NCI-H524 treated with DMSO at 0.1 percent for 48 hours (cell line): ENCODE measurements around the gene CAPSL.
"Not testable (repeated sequence)": the region's sequence is repeated elsewhere in the genome, so short reads cannot be mapped to it uniquely, and the experiment has no call there.

Source experiments
- DNase-seq: peaks from one replicate; lab custom pipeline; 2025; lab: John Stamatoyannopoulos, UW

Gene CAPSL

GRCh38 chr5:35876454-35876853 is 62.0 kb downstream of the CAPSL start:
- no peak for DNase-seq

DNA sequence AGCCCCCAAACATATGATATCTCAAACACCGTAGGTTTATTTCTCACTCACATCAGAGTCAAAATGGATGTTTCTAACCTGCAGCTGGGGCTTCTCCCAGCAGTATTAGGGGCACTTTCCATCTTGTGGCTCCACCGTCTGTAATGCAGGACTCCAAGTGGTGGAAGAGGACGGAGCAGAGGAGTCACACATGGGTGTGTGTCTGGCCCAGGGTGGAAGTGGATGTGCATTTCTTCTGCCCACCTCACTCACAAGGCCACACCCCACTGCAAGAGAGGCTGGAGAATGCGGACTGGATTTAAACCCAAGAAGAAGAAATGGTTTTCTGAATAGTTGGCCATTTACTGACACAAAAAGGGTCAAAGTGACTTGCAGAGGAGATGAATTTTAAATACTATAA is 67.8 kb downstream of the CAPSL start:
- DNase-seq = no peak

GRCh38 chr5:35869685-35870277 is 68.6 kb downstream of the CAPSL start:
- no peak for DNase-seq

- DNase-seq = no peak
These were observed 70.4 kb downstream of the CAPSL start for GRCh38 chr5:35867998-35868397.

GRCh38 chr5:35863159-35863558 is 75.3 kb downstream of the CAPSL start:
- DNase-seq = no peak

GRCh38 chr5:35862126-35862525 is 76.3 kb downstream of the CAPSL start:
- no peak for DNase-seq

GRCh38 chr5:35861718-35862117 is 76.7 kb downstream of the CAPSL start:
- no peak for DNase-seq

DNA sequence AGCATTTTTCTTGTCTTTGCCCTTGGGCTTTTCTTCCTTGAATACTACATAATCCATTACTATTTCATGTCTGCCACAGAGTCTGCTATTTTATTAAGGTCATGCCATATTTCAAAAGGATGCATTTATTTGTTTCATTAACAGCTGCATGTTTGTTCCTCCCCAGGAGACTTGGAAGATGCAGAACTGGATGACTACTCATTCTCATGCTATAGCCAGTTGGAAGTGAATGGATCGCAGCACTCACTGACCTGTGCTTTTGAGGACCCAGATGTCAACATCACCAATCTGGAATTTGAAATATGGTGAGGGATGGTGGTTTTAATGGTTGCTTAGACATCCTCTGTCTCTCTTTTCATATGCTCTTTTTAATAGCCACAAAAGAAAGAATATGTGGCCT is 77.7 kb downstream of the CAPSL start:
- DNase-seq = no peak

DNA sequence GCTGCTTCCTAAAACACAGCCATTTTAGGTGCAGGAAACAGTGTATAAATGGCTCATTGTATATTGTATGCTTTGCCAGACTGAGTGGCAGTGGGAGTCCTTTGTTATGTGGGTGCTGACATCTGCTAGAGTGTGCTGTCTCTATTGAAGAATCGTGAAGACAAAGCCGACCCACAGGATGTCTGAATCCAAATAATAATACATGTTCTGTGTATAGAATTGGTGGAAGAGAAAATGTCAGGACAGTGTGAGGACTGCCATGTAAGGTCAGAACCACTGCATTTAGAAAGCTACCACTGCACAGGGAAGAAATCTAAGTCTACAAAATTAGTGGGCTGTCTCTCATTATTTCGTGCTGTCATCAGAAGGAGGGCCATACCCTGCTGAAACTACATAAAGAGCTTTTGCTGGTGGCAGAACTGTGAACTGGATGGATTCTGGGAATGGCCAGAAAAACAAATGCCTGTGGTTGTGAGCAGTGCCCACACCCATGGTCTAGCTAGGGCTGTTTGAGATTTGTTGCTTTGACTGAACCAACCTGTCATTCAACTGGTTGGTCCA is 79.2 kb downstream of the CAPSL start:
- DNase-seq = no peak

GRCh38 chr5:35857606-35858205 is 80.7 kb downstream of the CAPSL start:
- no peak for DNase-seq

DNA sequence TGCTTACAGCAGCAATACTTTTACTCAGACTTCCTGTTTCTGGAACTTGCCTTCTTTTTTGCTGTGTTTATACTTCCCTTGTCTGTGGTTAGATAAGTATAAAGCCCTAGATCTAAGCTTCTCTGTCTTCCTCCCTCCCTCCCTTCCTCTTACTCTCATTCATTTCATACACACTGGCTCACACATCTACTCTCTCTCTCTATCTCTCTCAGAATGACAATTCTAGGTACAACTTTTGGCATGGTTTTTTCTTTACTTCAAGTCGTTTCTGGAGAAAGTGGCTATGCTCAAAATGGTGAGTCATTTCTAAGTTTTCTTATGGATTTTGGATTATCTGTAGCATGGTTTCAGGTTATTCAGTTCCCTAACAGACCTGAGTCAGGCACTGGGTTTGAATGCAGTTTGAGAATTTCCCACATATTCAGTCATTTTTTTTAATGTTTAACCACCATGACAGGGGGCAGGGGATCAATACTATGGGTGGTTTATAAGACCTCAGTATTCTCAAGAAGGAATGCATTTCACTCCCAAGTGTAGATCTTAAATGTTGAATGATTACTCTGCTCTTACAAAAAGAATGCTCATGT is 81.6 kb downstream of the CAPSL start, which contains the start of gene IL7R:
Gene IL7R, plus strand, starts transcription at position 127 of the 587 bp plus-strand sequence. Its CDS starts 87 bp downstream, at position 214.
- DNase-seq = no peak

- DNase-seq = not testable (repeated sequence)
These were observed 82.1 kb downstream of the CAPSL start for GRCh38 chr5:35856186-35856764.

- no peak for DNase-seq
These were observed 83.2 kb downstream of the CAPSL start for GRCh38 chr5:35855187-35855586.
